IPS-20b (cell line): Measurements from ENCODE around the gene SLC6A15.
A peak's percentile ranks its signal among the peaks of the same experiment; 100 is the strongest.

ENCODE experiments used
- H3K27ac ChIP-seq: one replicate; pipeline ENCODE4 v1.5.1; 2013; ENCODE audit warnings: low read length
- H3K27me3 ChIP-seq: 2 replicates; pipeline ENCODE4 v1.6.1; 2013; ENCODE audit warnings: mild to moderate bottlenecking, low read length, inconsistent platforms; ENCODE audit not compliant: insufficient read depth
- H3K36me3 ChIP-seq: 2 replicates; pipeline ENCODE4 v1.6.1; 2013; ENCODE audit warnings: low read depth, mild to moderate bottlenecking, inconsistent platforms, low read length, moderate library complexity; ENCODE audit not compliant: insufficient read depth
- H3K4me1 ChIP-seq: 2 replicates; pipeline ENCODE4 v1.6.1; 2013; ENCODE audit warnings: mild to moderate bottlenecking, control low read depth, inconsistent platforms, low read length, moderate library complexity; ENCODE audit not compliant: insufficient read depth
- H3K4me3 ChIP-seq: 2 replicates; pipeline ENCODE4 v1.5.1; 2013; ENCODE audit warnings: mild to moderate bottlenecking, low read length, inconsistent platforms
- H3K9ac ChIP-seq: 2 replicates; pipeline ENCODE4 v1.6.1; 2013; ENCODE audit warnings: low read depth, mild to moderate bottlenecking, inconsistent platforms, low read length, moderate library complexity
- H3K9me3 ChIP-seq: 2 replicates; pipeline ENCODE4 v1.6.1; 2013; ENCODE audit warnings: mild to moderate bottlenecking, low read depth, low read length, inconsistent platforms; ENCODE audit not compliant: insufficient read depth

SLC6A15 gene

DNA sequence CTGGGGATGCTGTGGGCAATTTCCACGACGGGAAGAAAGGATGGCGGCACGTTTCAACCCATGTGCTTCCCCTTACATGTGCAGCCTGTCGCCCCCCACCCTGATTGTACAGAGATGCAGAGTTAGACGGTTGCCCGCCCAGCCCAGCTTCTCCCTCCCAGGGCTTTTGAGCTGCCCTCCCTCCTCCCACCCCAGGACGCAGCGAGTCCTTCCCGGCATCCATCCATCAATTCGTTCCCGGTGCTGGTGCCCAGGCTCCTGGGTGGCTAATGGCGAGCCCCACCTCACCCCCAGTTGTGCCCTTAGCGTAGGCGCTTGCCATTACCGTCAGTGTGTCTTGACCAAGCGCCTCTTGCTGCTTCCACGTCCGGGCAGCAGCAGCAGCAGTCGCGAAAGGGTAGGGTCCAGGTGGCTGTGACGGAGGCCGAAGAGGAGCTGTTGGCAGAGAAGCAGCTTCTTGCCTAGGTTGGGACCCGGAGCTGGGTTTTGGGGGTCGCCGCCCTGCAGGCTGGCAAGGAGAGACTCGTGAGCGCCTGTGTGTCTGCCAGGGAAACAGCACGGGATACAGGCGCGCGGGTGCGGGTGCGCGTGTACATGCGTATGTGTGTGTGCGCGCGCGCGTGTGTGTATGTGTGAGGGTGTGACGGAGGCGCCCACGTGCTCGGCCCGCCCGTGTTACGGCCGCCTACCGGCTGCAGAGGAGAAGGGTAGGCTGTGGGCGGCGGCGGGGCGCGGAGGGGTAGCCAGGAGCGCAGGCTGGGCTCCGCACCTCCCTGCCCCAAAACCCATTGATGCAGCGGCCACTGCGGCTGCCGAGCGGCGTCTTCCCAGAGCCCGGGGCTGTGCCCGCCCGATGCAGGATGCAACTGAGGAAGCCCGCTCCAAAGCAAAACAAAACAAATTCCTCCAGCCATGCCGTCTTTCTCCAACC is at the start of gene SLC6A15:
SLC6A15 (minus strand) TSS at position 602 of the 931 bp plus-strand sequence. CDS start 20,679 bp downstream, outside the sequence.
- peak within 1 kb of the TSS; percentile 77; the same call in 1 of the 2 replicates for H3K9ac ChIP-seq
- peaks cover 26% of the 10 kb centered on the region for H3K27me3 ChIP-seq
- H3K27ac ChIP-seq, result no peak within 1 kb of the TSS
- H3K4me3 ChIP-seq, result peak within 1 kb of the TSS; percentile 78
- peaks cover 6% of the 10 kb centered on the region; the same call in 1 of the 2 replicates for H3K4me1 ChIP-seq
- H3K36me3 ChIP-seq, result no peaks in the 10 kb centered on the region
- no peaks in the 10 kb centered on the region for H3K9me3 ChIP-seq

GRCh38 chr12:84960918-84961317 is 48.3 kb upstream of the SLC6A15 start:
- H3K4me3 ChIP-seq, result no peak overlapping the region
- H3K36me3 ChIP-seq, result no peaks in the 10 kb centered on the region
- peaks cover 6% of the 10 kb centered on the region; the same call in 1 of the 2 replicates for H3K4me1 ChIP-seq
- no peaks in the 10 kb centered on the region for H3K27me3 ChIP-seq
- H3K9ac ChIP-seq, result no peak overlapping the region
- no peak overlapping the region for H3K27ac ChIP-seq
- H3K9me3 ChIP-seq, result no peaks in the 10 kb centered on the region

DNA sequence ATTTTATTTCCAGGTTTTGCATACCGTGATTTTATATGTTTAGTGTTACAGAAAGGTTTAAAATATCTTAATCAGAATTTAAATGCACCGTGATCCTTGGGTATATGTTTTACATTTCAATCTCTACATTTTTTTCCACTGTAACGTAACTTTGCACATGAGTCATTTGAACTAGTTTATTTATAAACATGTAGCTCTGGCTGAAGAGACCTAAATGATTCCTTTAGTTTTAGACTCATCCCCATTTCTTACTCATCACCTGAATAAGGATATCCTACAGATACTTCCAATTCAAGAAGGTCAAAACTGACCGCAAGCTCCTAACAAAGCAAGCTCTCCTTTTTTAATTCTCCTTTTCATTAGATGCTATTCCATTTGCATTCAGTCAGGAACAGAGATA is 42.7 kb upstream of the SLC6A15 start:
- Histone ChIP-seq H3K27me3 (no peaks in the 10 kb centered on the region), H3K4me3 (no peak overlapping the region), H3K4me1 (no peaks in the 10 kb centered on the region), H3K36me3 (no peaks in the 10 kb centered on the region), H3K27ac (no peak overlapping the region), H3K9me3 (no peaks in the 10 kb centered on the region), H3K9ac (no peak overlapping the region)

DNA sequence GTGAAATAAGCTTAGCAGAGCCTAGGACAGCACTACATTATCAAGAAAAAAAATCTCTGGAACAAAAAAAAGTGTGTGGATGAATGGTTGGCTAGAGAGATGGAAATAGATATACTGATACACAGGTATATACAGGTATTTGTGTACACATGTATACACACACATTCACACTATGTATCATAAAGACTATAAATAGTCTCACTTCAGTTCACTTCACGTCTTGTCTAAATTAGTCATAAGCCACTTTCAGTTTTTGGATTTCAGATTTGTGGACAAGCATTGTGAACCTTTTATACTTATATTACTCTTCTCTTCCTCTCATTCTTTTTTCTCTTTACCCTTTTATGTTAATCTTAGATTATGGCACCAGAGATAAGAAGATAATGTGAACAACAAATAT is 41.8 kb upstream of the SLC6A15 start:
- H3K27me3 ChIP-seq, result no peaks in the 10 kb centered on the region
- no peaks in the 10 kb centered on the region for H3K36me3 ChIP-seq
- no peak overlapping the region for H3K4me3 ChIP-seq
- no peaks in the 10 kb centered on the region for H3K4me1 ChIP-seq
- no peaks in the 10 kb centered on the region for H3K9me3 ChIP-seq
- H3K9ac ChIP-seq, result no peak overlapping the region
- no peak overlapping the region for H3K27ac ChIP-seq

- Histone ChIP-seq H3K9ac (no peak overlapping the region), H3K36me3 (no peaks in the 10 kb centered on the region), H3K9me3 (no peaks in the 10 kb centered on the region), H3K27ac (no peak overlapping the region), H3K4me3 (no peak overlapping the region), H3K27me3 (no peaks in the 10 kb centered on the region), H3K4me1 (no peaks in the 10 kb centered on the region)
These were observed 38.5 kb upstream of the SLC6A15 start for GRCh38 chr12:84950971-84951546.

DNA sequence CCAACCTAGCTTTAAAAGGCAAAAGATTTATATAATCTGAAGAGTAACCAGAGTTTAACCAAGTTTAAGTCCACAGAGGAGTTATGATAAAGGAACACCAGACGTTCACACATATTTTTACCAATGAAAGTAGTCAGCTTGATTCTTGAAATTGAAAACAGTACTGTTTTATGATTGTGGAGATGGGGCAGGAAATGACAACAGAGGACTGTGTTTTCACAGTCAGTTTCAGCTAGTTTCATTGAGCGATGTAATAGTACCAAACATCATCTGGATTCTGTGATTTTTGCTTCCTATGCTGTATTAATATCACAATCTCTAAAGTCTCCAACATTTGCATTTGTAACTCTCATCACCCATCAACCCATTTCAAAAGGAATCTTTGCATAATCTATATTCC is 34.2 kb upstream of the SLC6A15 start:
- H3K4me3 ChIP-seq, result no peak overlapping the region
- no peaks in the 10 kb centered on the region for H3K27me3 ChIP-seq
- no peaks in the 10 kb centered on the region for H3K9me3 ChIP-seq
- H3K36me3 ChIP-seq, result no peaks in the 10 kb centered on the region
- H3K4me1 ChIP-seq, result no peaks in the 10 kb centered on the region
- no peak overlapping the region for H3K27ac ChIP-seq
- H3K9ac ChIP-seq, result no peak overlapping the region

- no peaks in the 10 kb centered on the region for H3K4me1 ChIP-seq
- no peaks in the 10 kb centered on the region for H3K27me3 ChIP-seq
- H3K27ac ChIP-seq, result no peak overlapping the region
- H3K4me3 ChIP-seq, result no peak overlapping the region
- no peaks in the 10 kb centered on the region for H3K36me3 ChIP-seq
- H3K9ac ChIP-seq, result no peak overlapping the region
- H3K9me3 ChIP-seq, result no peaks in the 10 kb centered on the region
These were observed 24.8 kb upstream of the SLC6A15 start for GRCh38 chr12:84937415-84937814.

DNA sequence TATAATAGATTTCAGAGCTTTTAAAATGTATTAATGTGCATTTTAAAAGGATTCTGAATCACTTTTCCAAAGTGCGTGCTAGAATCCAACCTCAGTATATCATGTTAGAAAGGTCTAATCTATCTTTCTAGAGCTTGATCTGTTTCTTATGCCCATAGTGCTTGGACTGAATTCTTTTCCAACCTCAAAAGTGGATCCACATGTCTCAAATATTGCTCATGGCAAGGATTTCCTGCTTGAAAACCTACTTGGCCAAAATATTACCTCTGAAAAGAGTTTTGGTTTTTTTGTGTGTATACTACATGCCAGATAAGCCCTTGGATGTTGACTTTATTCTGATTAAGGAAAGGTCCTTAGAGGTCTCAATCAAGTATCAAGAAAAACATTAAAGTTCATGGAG is 16.9 kb upstream of the SLC6A15 start:
- Histone ChIP-seq H3K27ac (no peak overlapping the region), H3K27me3 (no peaks in the 10 kb centered on the region), H3K4me3 (no peak overlapping the region), H3K36me3 (no peaks in the 10 kb centered on the region), H3K9ac (no peak overlapping the region), H3K9me3 (no peaks in the 10 kb centered on the region), H3K4me1 (no peaks in the 10 kb centered on the region)

GRCh38 chr12:84924981-84925380 is 12.4 kb upstream of the SLC6A15 start:
- Histone ChIP-seq H3K27ac (no peak overlapping the region), H3K27me3 (no peaks in the 10 kb centered on the region), H3K4me1 (no peaks in the 10 kb centered on the region), H3K9ac (no peak overlapping the region), H3K36me3 (no peaks in the 10 kb centered on the region), H3K9me3 (no peaks in the 10 kb centered on the region), H3K4me3 (no peak overlapping the region)

DNA sequence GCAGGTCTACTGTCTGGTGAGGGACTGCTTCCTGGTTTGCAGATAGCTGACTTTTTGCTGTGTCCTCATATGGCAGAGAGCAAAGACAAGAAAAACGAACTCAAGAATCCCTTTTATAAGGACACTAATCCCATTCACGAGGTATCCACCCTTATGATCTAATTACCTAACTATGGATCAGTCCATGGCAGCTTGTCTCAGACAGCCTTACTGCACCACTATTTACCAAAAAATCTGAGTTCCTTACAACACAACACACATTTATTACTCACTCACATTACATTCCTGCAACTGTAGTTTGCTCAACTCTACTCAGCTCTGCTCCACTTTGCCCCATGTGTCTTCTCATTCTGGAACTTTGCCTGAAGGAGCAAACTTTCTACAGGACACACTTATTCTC is 10.1 kb upstream of the SLC6A15 start:
- no peaks in the 10 kb centered on the region for H3K9me3 ChIP-seq
- H3K36me3 ChIP-seq, result no peaks in the 10 kb centered on the region
- no peaks in the 10 kb centered on the region for H3K27me3 ChIP-seq
- H3K9ac ChIP-seq, result no peak overlapping the region
- H3K4me1 ChIP-seq, result no peaks in the 10 kb centered on the region
- H3K4me3 ChIP-seq, result no peak overlapping the region
- H3K27ac ChIP-seq, result no peak overlapping the region

DNA sequence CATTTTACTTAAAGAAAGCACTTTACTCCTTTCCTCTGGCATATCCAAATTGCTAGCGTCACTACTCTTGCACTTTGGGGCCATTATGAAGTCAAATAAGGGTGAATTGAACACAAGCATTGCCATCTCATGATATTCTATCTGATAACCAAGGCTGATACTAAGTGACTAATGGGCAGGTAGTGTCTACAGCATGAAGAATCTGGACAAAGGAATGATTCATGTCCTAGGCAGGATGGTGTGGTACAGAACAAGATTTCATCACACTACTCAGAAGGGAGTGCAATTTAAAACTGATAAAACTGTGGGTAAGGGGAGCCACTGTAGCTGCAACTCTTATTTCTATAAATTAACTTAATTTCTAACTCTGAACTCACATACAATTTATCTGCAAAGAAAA is 7.7 kb upstream of the SLC6A15 start:
- Histone ChIP-seq H3K9ac (no peak overlapping the region), H3K9me3 (no peaks in the 10 kb centered on the region), H3K36me3 (no peaks in the 10 kb centered on the region), H3K27ac (no peak overlapping the region), H3K4me3 (no peak overlapping the region), H3K27me3 (no peaks in the 10 kb centered on the region), H3K4me1 (no peaks in the 10 kb centered on the region)

DNA sequence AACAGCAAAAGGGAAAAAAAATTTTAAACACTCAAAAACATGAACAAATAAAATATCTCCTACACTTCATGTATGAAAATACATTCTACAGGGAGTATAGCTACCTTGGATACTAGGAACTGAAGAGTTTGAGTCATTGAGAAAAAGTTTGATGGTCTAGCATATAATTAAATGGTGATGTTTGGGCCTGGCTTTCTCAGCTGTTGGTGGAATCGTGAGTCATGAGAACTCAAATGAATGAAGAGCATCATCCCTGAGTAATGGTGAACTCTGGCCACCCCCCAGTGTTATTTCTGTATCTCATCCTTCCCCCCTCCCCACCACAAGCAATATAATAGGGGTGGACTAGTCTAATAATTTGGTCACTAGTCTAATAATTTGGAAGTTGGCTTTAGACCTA is 6.7 kb upstream of the SLC6A15 start:
- Histone ChIP-seq H3K27ac (no peak overlapping the region), H3K4me3 (no peak overlapping the region)

More for the DNA sequence above, 6.7 kb upstream of the SLC6A15 start:
- H3K36me3 ChIP-seq, result no peaks in the 10 kb centered on the region
- peaks cover 6% of the 10 kb centered on the region; the same call in 1 of the 2 replicates for H3K27me3 ChIP-seq
- H3K9ac ChIP-seq, result no peak overlapping the region
- H3K4me1 ChIP-seq, result no peaks in the 10 kb centered on the region
- H3K9me3 ChIP-seq, result no peaks in the 10 kb centered on the region
